Cardiac septum (tissue), 1 donor: ENCODE measurements around the gene LIPT2. TPM values are rescaled to one million over a fixed set of nuclear protein-coding genes. Genes with fewer than 3 reads are reported as not detected.

Source experiments
- DNase-seq: peaks from one replicate; pipeline ENCODE4 v3.0.0-alpha.2; 2020; ENCODE audit warnings: low spot score
- intact Hi-C: fragments of 100-400 bp; cut with DNase I; formaldehyde crosslinking; loops from one replicate; pipeline ENCODE4 v1.14.0; 2022
- total RNA-seq: library from RNA; stranded (reverse); fragmentation: NEBNext Ultra II Directional; extraction: Animal tissue kit (Norgen Biotek cat#: 25700); gene quantifications from one replicate; pipeline ENCODE4 v1.2.1, GENCODE V29; 2021
- donor health status: DM: no; HTN: no; CAD: no.

The LIPT2 gene
- total RNA-seq, 1 donor from 2014 or later: 1.8 TPM

GRCh38 chr11:74444173-74444826, 49.2 kb downstream of the LIPT2 start:
- no peak for DNase-seq
- intact Hi-C loops: no loop called here

- intact Hi-C loops: no loop called here
- DNase-seq: no peak
These were observed 50.3 kb downstream of the LIPT2 start for GRCh38 chr11:74443071-74443864.

GRCh38 chr11:74442636-74443035, 50.9 kb downstream of the LIPT2 start:
- intact Hi-C loops: no loop called here
- no peak for DNase-seq

Other genes starting within 250 kb of the LIPT2 start
- 0.54 TPM for gene P4HA3, start 182.1 kb downstream of the LIPT2 start, total RNA-seq
- gene PGM2L1, start 95.3 kb downstream of the LIPT2 start, total RNA-seq: 1.8 TPM
- gene KCNE3, start 26.2 kb downstream of the LIPT2 start, total RNA-seq: 2.1 TPM
- gene POLD3, start 98.9 kb upstream of the LIPT2 start, total RNA-seq: 6.9 TPM
- 4.9 TPM for gene CHRDL2, start 237.7 kb upstream of the LIPT2 start, total RNA-seq